Activated CD8-positive, alpha-beta T cell treated with anti-CD3 and anti-CD28 coated beads for 36 hours (primary cell): ENCODE results near the gene COL5A3. TPM values are rescaled to one million over a fixed set of nuclear protein-coding genes. Genes with fewer than 3 reads are reported as not detected.

ENCODE experiments used
- ATAC-seq: fragments of 200-7000 bp; cut with Tn5 transposase; one replicate; pipeline ENCODE4 v1.10.0; 2021; ENCODE audit warnings: mild to moderate bottlenecking, moderate library complexity
- CTCF ChIA-PET: fragments of 350-600 bp; sonication (Branson Sonifier 250); formaldehyde crosslinking; loops from one replicate; lab custom pipeline; 2021; ENCODE audit warnings: antibody characterized with exemption; lab: Charles Lee
- POLR2A ChIA-PET: fragments of 350-600 bp; sonication (Branson Sonifier 250); formaldehyde crosslinking; loops from one replicate; lab custom pipeline; 2021; ENCODE audit warnings: antibody characterized with exemption; lab: Charles Lee
- DNase-seq: peaks from one replicate; pipeline ENCODE4 v3.0.0-alpha.2; 2020
- H3K27ac Mint-ChIP-seq: one replicate; pipeline ENCODE4 v1.8.0; 2021; ENCODE audit warnings: mild to moderate bottlenecking, mixed read lengths
- H3K27me3 Mint-ChIP-seq: one replicate; pipeline ENCODE4 v1.8.0; 2021; ENCODE audit warnings: mixed read lengths
- H3K36me3 Mint-ChIP-seq: one replicate; pipeline ENCODE4 v1.8.0; 2021; ENCODE audit warnings: low read depth, mixed read lengths
- H3K4me1 Mint-ChIP-seq: one replicate; pipeline ENCODE4 v1.8.0; 2021; ENCODE audit warnings: low read depth, mixed read lengths
- H3K4me3 Mint-ChIP-seq: one replicate; pipeline ENCODE4 v1.8.0; 2021; ENCODE audit warnings: mild to moderate bottlenecking, moderate library complexity, mixed read lengths
- H3K9me3 Mint-ChIP-seq: one replicate; pipeline ENCODE4 v1.8.0; 2021; ENCODE audit warnings: mixed read lengths
- CTCF ChIP-seq: fragments of 200-600 bp; IDR thresholded peaks from one replicate; pipeline ENCODE4 v1.8.0; 2022; ENCODE audit warnings: antibody characterized with exemption, mild to moderate bottlenecking
- intact Hi-C: fragments of 100-400 bp; cut with micrococcal nuclease; formaldehyde crosslinking; loops from one replicate; pipeline ENCODE4 v1.10.0; 2022
- total RNA-seq, 2 experiments: library from RNA; stranded (reverse); gene quantifications; one replicate each; pipeline ENCODE4 v1.2.3, GENCODE V29; 2021

Gene COL5A3
- total RNA-seq, 2 experiments from 2014 or later, result 2.7 to 2.8 TPM

- H3K4me3 Mint-ChIP-seq, result no peak overlapping the region
- no peak for TF ChIP-seq CTCF
- ChIA-PET CTCF (no interaction called here), POLR2A (no interaction called here)
- peaks cover 6% of the 10 kb centered on the region for H3K27me3 Mint-ChIP-seq
- ATAC-seq, result no peak
- intact Hi-C loops, result no loop called here
- H3K36me3 Mint-ChIP-seq, result no peaks in the 10 kb centered on the region
- no peak overlapping the region for H3K27ac Mint-ChIP-seq
- H3K9me3 Mint-ChIP-seq, result no peaks in the 10 kb centered on the region
- DNase-seq, result no peak
- no peaks in the 10 kb centered on the region for H3K4me1 Mint-ChIP-seq
Measured at GRCh38 chr19:9981406-9982260, 28.7 kb downstream of the COL5A3 start.

GRCh38 chr19:9972103-9972502 lies 38.2 kb downstream of the COL5A3 start:
- no peaks in the 10 kb centered on the region for H3K9me3 Mint-ChIP-seq
- no peak for TF ChIP-seq CTCF
- ATAC-seq (no peak), DNase-seq (no peak)
- no peaks in the 10 kb centered on the region for H3K4me1 Mint-ChIP-seq
- ChIA-PET CTCF (no interaction called here), POLR2A (no interaction called here)
- no peaks in the 10 kb centered on the region for H3K36me3 Mint-ChIP-seq
- peaks cover 17% of the 10 kb centered on the region for H3K27me3 Mint-ChIP-seq
- intact Hi-C loops, result no loop called here
- H3K4me3 Mint-ChIP-seq, result no peak overlapping the region
- H3K27ac Mint-ChIP-seq, result no peak overlapping the region

DNA sequence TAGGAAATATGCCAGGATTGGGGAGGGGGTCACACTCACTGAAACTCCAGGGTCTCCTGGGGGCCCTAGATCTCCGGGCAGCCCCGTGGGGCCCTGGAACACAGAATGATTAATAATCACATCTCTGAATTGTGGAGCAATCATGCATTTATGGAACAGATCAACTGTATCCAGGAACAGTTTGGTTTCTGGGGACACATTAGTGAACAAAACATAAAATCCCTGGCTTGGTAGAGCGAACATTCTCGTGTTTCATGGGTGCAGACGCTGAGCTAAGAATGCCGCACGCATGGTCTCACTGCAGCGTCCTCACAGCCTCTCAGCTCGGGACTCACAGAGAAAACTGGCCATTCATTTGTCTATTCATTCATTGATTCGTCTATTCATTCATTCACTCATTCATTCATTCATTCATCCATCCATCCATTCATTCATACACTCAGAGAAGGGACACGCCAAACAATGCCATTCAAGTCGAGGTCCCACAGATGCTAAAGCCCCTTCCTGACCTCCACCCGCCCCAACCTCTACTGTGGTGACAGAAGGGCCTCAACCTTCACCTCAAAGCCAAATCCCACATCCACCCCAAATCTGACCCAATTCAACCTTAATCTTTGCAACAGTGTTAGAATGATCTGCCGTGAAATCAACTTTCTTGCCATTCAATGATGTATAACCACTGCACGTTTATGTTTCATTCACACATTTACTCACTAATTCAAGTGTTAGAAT lies 39.0 kb downstream of the COL5A3 start:
- Mint-ChIP-seq H3K36me3 (no peaks in the 10 kb centered on the region), H3K4me3 (no peak overlapping the region), H3K4me1 (peaks cover 3% of the 10 kb centered on the region), H3K27me3 (peaks cover 21% of the 10 kb centered on the region), H3K27ac (no peak overlapping the region), H3K9me3 (no peaks in the 10 kb centered on the region)
- intact Hi-C loops, result no loop called here
- no peak for ATAC-seq
- CTCF ChIA-PET, result no interaction called here
- POLR2A ChIA-PET, result no interaction called here
- no peak for DNase-seq
- TF ChIP-seq CTCF, result no peak

GRCh38 chr19:9970481-9970880 lies 39.8 kb downstream of the COL5A3 start:
- CTCF ChIA-PET, result no interaction called here
- POLR2A ChIA-PET, result no interaction called here
- H3K27me3 Mint-ChIP-seq, result peaks cover 27% of the 10 kb centered on the region
- H3K27ac Mint-ChIP-seq, result no peak overlapping the region
- H3K36me3 Mint-ChIP-seq, result no peaks in the 10 kb centered on the region
- H3K4me3 Mint-ChIP-seq, result no peak overlapping the region
- intact Hi-C loops, result no loop called here
- no peak for TF ChIP-seq CTCF
- peaks cover 3% of the 10 kb centered on the region for H3K4me1 Mint-ChIP-seq
- no peaks in the 10 kb centered on the region for H3K9me3 Mint-ChIP-seq
- DNase-seq (no peak), ATAC-seq (no peak)

- Mint-ChIP-seq H3K9me3 (no peaks in the 10 kb centered on the region), H3K4me3 (no peak overlapping the region), H3K36me3 (no peaks in the 10 kb centered on the region), H3K4me1 (peaks cover 3% of the 10 kb centered on the region), H3K27me3 (peaks cover 28% of the 10 kb centered on the region), H3K27ac (no peak overlapping the region)
- TF ChIP-seq CTCF, result no peak
- intact Hi-C loops, result no loop called here
- no peak for ATAC-seq
- CTCF ChIA-PET, result no interaction called here
- DNase-seq, result no peak
- POLR2A ChIA-PET, result no interaction called here
Measured at GRCh38 chr19:9969688-9969975, 40.7 kb downstream of the COL5A3 start.
